H1 (cell line): ENCODE results near the gene PAK6. TPM values are rescaled to one million over a fixed set of nuclear protein-coding genes. Genes with fewer than 3 reads are reported as not detected.

Source experiments
- CTCF ChIA-PET: fragments of 300-600 bp; sonication (Branson Sonifier 250); formaldehyde crosslinking; loops from one replicate; lab custom pipeline; 2021; ENCODE audit not compliant: partially characterized antibody; lab: Charles Lee
- POLR2A ChIA-PET: fragments of 300-600 bp; sonication (Branson Sonifier 250); formaldehyde crosslinking; loops from one replicate; lab custom pipeline; 2021; ENCODE audit warnings: inconsistent platforms; ENCODE audit not compliant: partially characterized antibody; lab: Charles Lee
- DNase-seq, 2 experiments: peaks; one replicate each; pipeline versions ENCODE4 v3.0.0 to v3.0.0-alpha.2; 2010 to 2022; ENCODE audit warnings: low spot score in 2 of 2, low read depth in 1 of 2, mixed read lengths in 1 of 2
- FAIRE-seq: peaks from 2 replicates; lab custom pipeline; 2011; peaks lifted over from hg19 to GRCh38; lab: Jason Lieb, UNC
- H2AFZ ChIP-seq: 2 replicates; pipeline ENCODE4 v1.8.1; 2012; ENCODE audit warnings: low read length, inconsistent platforms
- H2AK5ac ChIP-seq: 2 replicates; pipeline ENCODE4 v1.6.1; 2013; ENCODE audit warnings: low read depth, low read length
- H2BK120ac ChIP-seq: replicated peaks from 2 replicates; pipeline ENCODE3; 2013; ENCODE audit warnings: low read depth, low read length, inconsistent platforms
- H2BK12ac ChIP-seq: 2 replicates; pipeline ENCODE4 v1.6.1; 2013; ENCODE audit warnings: low read depth, low read length
- H2BK15ac ChIP-seq: 2 replicates; pipeline ENCODE4 v1.6.1; 2013; ENCODE audit warnings: low read length
- H2BK20ac ChIP-seq: 2 replicates; pipeline ENCODE4 v1.6.1; 2013; ENCODE audit warnings: low read length
- H2BK5ac ChIP-seq: 2 replicates; pipeline ENCODE4 v1.6.1; 2013; ENCODE audit warnings: low read depth, low read length
- H3K14ac ChIP-seq: 2 replicates; pipeline ENCODE4 v1.6.1; 2013; ENCODE audit warnings: inconsistent platforms; ENCODE audit not compliant: insufficient read length
- H3K18ac ChIP-seq: 2 replicates; pipeline ENCODE4 v1.6.1; 2013; ENCODE audit warnings: low read length; ENCODE audit errors: extremely low read depth
- H3K23ac ChIP-seq: 2 replicates; pipeline ENCODE4 v1.6.1; 2013; ENCODE audit warnings: inconsistent platforms; ENCODE audit not compliant: insufficient read length
- H3K23me2 ChIP-seq: 2 replicates; pipeline ENCODE4 v1.6.1; 2013; ENCODE audit warnings: low read depth, low read length
- H3K27ac ChIP-seq: 2 replicates; pipeline ENCODE4 v1.6.1; 2011; ENCODE audit warnings: low read depth, low read length, inconsistent platforms
- H3K27me3 ChIP-seq, 4 experiments: replicated peaks in 1 of 4; 1 replicate in 1 of 4; 2 replicates in 3 of 4; pipeline versions ENCODE4 v1.6.1 to v1.8.1; 2011 to 2013; ENCODE audit warnings: low read length in 3 of 4, mild to moderate bottlenecking in 3 of 4, inconsistent platforms in 2 of 4, mixed read lengths in 2 of 4, moderate library complexity in 1 of 4; ENCODE audit not compliant: control insufficient read depth in 3 of 4, insufficient read depth in 3 of 4; ENCODE audit errors: extremely low read depth in 1 of 4
- H3K36me3 ChIP-seq, 4 experiments: 2 replicates each; pipeline versions ENCODE4 v1.6.1 to v1.8.1; 2011 to 2013; ENCODE audit warnings: mild to moderate bottlenecking in 4 of 4, low read length in 3 of 4, moderate library complexity in 2 of 4, control low read depth in 1 of 4, inconsistent platforms in 1 of 4; ENCODE audit not compliant: insufficient read depth in 4 of 4, control insufficient read depth in 2 of 4
- H3K4ac ChIP-seq: replicated peaks from 2 replicates; pipeline ENCODE3; 2013; ENCODE audit warnings: low read length, low read depth, mixed read lengths, inconsistent platforms; ENCODE audit not compliant: insufficient read length
- H3K4me1 ChIP-seq, 4 experiments: replicated peaks in 1 of 4; 1 replicate in 1 of 4; 2 replicates in 3 of 4; pipeline versions ENCODE4 v1.6.1 to v1.8.1; 2011 to 2013; ENCODE audit warnings: low read length in 3 of 4, inconsistent platforms in 2 of 4, mixed read lengths in 1 of 4; ENCODE audit not compliant: insufficient read depth in 4 of 4, control insufficient read depth in 3 of 4
- H3K4me2 ChIP-seq, 2 experiments: 2 replicates each; pipeline versions ENCODE4 v1.6.1 to v1.8.1; 2011 to 2013; ENCODE audit warnings: low read depth in 2 of 2, low read length in 2 of 2, control low read depth in 1 of 2, inconsistent platforms in 1 of 2, mild to moderate bottlenecking in 1 of 2; ENCODE audit not compliant: insufficient read depth in 1 of 2
- H3K4me3 ChIP-seq, 4 experiments: fragments of 200-600, 300-600 bp in 1 of 4; sonication (generic), shearing (Covaris generic), sonication (Bioruptor Twin) in 1 of 4; 2 replicates each; pipeline versions ENCODE4 v1.5.1 to v1.8.1; 2011 to 2016; ENCODE audit warnings: low read length in 4 of 4, low read depth in 3 of 4, control low read depth in 2 of 4, inconsistent platforms in 2 of 4, mild to moderate bottlenecking in 2 of 4, mixed read lengths in 1 of 4, moderate library complexity in 1 of 4; ENCODE audit not compliant: insufficient read depth in 2 of 4; ENCODE audit errors: extremely low read depth in 1 of 4
- H3K56ac ChIP-seq: replicated peaks from 2 replicates; pipeline ENCODE3; 2013; ENCODE audit warnings: low read depth, mild to moderate bottlenecking, mixed read lengths, low read length, inconsistent platforms; ENCODE audit not compliant: insufficient read length
- H3K79me1 ChIP-seq: 2 replicates; pipeline ENCODE4 v1.6.1; 2013; ENCODE audit warnings: low read depth, low read length, control low read depth
- H3K79me2 ChIP-seq, 2 experiments: 2 replicates each; pipeline versions ENCODE4 v1.6.1 to v1.8.1; 2012 to 2013; ENCODE audit warnings: low read length in 2 of 2, mild to moderate bottlenecking in 2 of 2, inconsistent platforms in 1 of 2; ENCODE audit not compliant: insufficient read depth in 2 of 2, control insufficient read depth in 1 of 2
- H3K9ac ChIP-seq, 4 experiments: replicated peaks in 1 of 4; 1 replicate in 1 of 4; 2 replicates in 3 of 4; pipeline versions ENCODE4 v1.6.1 to v1.8.1; 2011 to 2013; ENCODE audit warnings: low read depth in 3 of 4, low read length in 3 of 4, control low read depth in 2 of 4, mild to moderate bottlenecking in 2 of 4, moderate library complexity in 2 of 4, inconsistent platforms in 1 of 4; ENCODE audit errors: extremely low read depth in 1 of 4
- H3K9me3 ChIP-seq, 2 experiments: 2 replicates each; pipeline versions ENCODE4 v1.6.1 to v1.8.1; 2012 to 2013; ENCODE audit warnings: mild to moderate bottlenecking in 2 of 2, moderate library complexity in 2 of 2, control low read depth in 1 of 2, inconsistent platforms in 1 of 2, low read depth in 1 of 2, low read length in 1 of 2, mixed read lengths in 1 of 2; ENCODE audit not compliant: insufficient read depth in 2 of 2
- H4K20me1 ChIP-seq, 2 experiments: replicated peaks in 1 of 2; 2 replicates each; pipeline versions ENCODE3 to v1.8.1; 2011 to 2013; ENCODE audit warnings: inconsistent platforms in 2 of 2, low read length in 2 of 2, mild to moderate bottlenecking in 1 of 2; ENCODE audit not compliant: insufficient read depth in 2 of 2, control insufficient read depth in 1 of 2
- H4K5ac ChIP-seq: 2 replicates; pipeline ENCODE4 v1.6.1; 2013; ENCODE audit warnings: low read length, low read depth, mixed read lengths, inconsistent platforms; ENCODE audit not compliant: insufficient read length
- H4K8ac ChIP-seq: 2 replicates; pipeline ENCODE4 v1.8.0; 2013; ENCODE audit warnings: mild to moderate bottlenecking, moderate library complexity, low read length, inconsistent platforms; ENCODE audit not compliant: insufficient read depth; ENCODE audit errors: extremely low read depth
- H4K91ac ChIP-seq: replicated peaks from 2 replicates; pipeline ENCODE3; 2013; ENCODE audit warnings: low read length, mixed read lengths, inconsistent platforms; ENCODE audit not compliant: insufficient read length
- ASH2L ChIP-seq: fragments of 200-600, 300-600 bp; sonication (generic); IDR thresholded peaks from one replicate; pipeline ENCODE4 v1.7.1; 2017; ENCODE audit warnings: low read length
- BACH1 ChIP-seq: IDR thresholded peaks from 2 replicates; pipeline ENCODE4 v1.6.1; 2012; ENCODE audit warnings: low read length, improper control_type of control experiment
- EGR1 ChIP-seq: IDR thresholded peaks from 2 replicates; pipeline ENCODE4 v1.6.1; 2011; ENCODE audit warnings: low read depth, low read length, borderline replicate concordance
- EZH2 ChIP-seq: fragments of 200-600 bp; sonication (generic); IDR thresholded peaks from 2 replicates; pipeline ENCODE4 v1.7.1; 2012; ENCODE audit warnings: low read depth, mild to moderate bottlenecking, moderate library complexity, low read length, inconsistent platforms; ENCODE audit not compliant: severe bottlenecking
- FOSL1 ChIP-seq: IDR thresholded peaks from 2 replicates; pipeline ENCODE4 v1.6.1; 2011; ENCODE audit warnings: mild to moderate bottlenecking, low read depth, low read length, moderate library complexity; ENCODE audit not compliant: insufficient read depth
- HDAC2 ChIP-seq, 2 experiments: fragments of 300-600 bp in 1 of 2; sonication (generic) in 1 of 2; IDR thresholded peaks; 2 replicates each; pipeline ENCODE4 v1.6.1; 2011 to 2012; ENCODE audit warnings: low read depth in 2 of 2, low read length in 2 of 2, mild to moderate bottlenecking in 2 of 2, moderate library complexity in 2 of 2, borderline replicate concordance in 1 of 2, inconsistent platforms in 1 of 2
- MAFK ChIP-seq: IDR thresholded peaks from 2 replicates; pipeline ENCODE4 v1.6.1; 2012; ENCODE audit warnings: low read depth, mild to moderate bottlenecking, improper control_type of control experiment, low read length
- RXRA ChIP-seq: IDR thresholded peaks from 2 replicates; pipeline ENCODE4 v1.6.1; 2011; ENCODE audit warnings: low read depth, mild to moderate bottlenecking, low read length, moderate library complexity; ENCODE audit not compliant: insufficient read depth
- SIRT6 ChIP-seq: IDR thresholded peaks from one replicate; pipeline ENCODE4 v1.7.1; 2012; ENCODE audit warnings: low read length, inconsistent platforms
- SP1 ChIP-seq: IDR thresholded peaks from 2 replicates; pipeline ENCODE4 v1.6.1; 2011; ENCODE audit warnings: low read depth, low read length
- SUZ12 ChIP-seq: fragments of 200-600 bp; sonication (generic); IDR thresholded peaks from 2 replicates; pipeline ENCODE4 v1.6.1; 2012; ENCODE audit warnings: mild to moderate bottlenecking, inconsistent platforms, low read length, moderate library complexity, mixed read lengths
- TAF1 ChIP-seq: IDR thresholded peaks from 2 replicates; pipeline ENCODE4 v1.6.1; 2011; ENCODE audit warnings: mild to moderate bottlenecking, low read depth, low read length
- TCF12 ChIP-seq: IDR thresholded peaks from 2 replicates; pipeline ENCODE4 v1.6.1; 2011; ENCODE audit warnings: low read depth, mild to moderate bottlenecking, low read length
- USF2 ChIP-seq: IDR thresholded peaks from 2 replicates; pipeline ENCODE4 v1.6.1; 2011; ENCODE audit warnings: low read length, improper control_type of control experiment
- WGBS, 2 experiments: shearing (Covaris generic) in 1 of 2; methylation state at CpG; one replicate each; pipeline versions ENCODE4 v1.1.6 to v1.1.7; 2013 to 2015; ENCODE audit warnings: low lambda C conversion rate in 2 of 2, mixed read lengths in 2 of 2, inconsistent platforms in 1 of 2, low coverage in 1 of 2, missing lambda C conversion rate in 1 of 2; ENCODE audit not compliant: insufficient replicate concordance in 2 of 2, insufficient coverage in 1 of 2, insufficient read length in 1 of 2; ENCODE audit errors: extremely low coverage in 1 of 2, missing lambda C conversion rate in 1 of 2; 5-methylcytosine and 5-hydroxymethylcytosine counted together
- polyA plus RNA-seq, 7 experiments: library from polyadenylated mRNA; depleted of rRNA in 3 of 7; stranded (reverse) in 5 of 7; unstranded in 2 of 7; fragments of >200 nt in 5 of 7; fragments of 200-250 nt in 2 of 7; gene quantifications; 1 replicate in 5 of 7; 2 replicates in 1 of 7; 4 replicates in 1 of 7; pipeline versions ENCODE4 v1.2.1 to v1.2.3, GENCODE V29; 2011 to 2013; ENCODE audit warnings: missing spikeins in 2 of 7, mixed read lengths in 2 of 7
- total RNA-seq: library from RNA; stranded (reverse); fragmentation: NEBNext Ultra II Directional; extraction: Animal tissue kit (Norgen Biotek cat#: 25700); gene quantifications from 2 replicates; pipeline ENCODE4 v1.2.1, GENCODE V29; 2021

The PAK6 gene
- total and polyA plus RNA-seq, 2 of the 8 experiments (the other 6 are each of a cell fraction or from before 2014, with no cell fraction given): 6.9 to 9.4 TPM

DNA sequence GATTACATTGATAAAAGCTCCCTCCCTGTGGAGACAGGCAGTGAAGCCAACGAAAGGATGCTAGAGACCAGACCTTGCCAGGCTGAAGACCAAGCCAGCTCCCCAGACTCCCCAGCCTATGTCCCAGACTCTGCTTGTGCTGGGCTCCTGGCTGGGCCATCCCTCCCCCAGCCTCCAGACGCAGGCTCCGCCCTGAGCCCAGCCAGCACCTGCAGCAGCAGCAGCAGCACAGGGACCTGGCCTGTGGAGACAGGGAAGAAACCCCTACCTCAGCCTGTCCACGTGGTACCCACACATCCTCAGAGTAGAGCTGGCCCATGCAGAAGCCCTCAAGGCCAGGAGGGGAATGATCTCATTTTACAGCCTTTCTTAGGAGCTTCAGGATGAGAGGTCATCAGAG, 30.7 kb downstream of the PAK6 start:
- Histone ChIP-seq H2BK120ac (no peak overlapping the region), H3K79me2 (no peaks in the 10 kb centered on the region), H3K23ac (no peak overlapping the region), H3K4me1 (peaks cover 0 to 4% (median under 1%) of the 10 kb centered on the region in 4 experiments; a peak in 5 of 7 replicates), H3K27ac (no peak overlapping the region), H4K91ac (no peak overlapping the region), H2BK20ac (no peak overlapping the region), H3K18ac (no peak overlapping the region), H3K4me3 (no peak overlapping the region), H3K9ac (no peak overlapping the region), H3K4ac (no peak overlapping the region), H3K56ac (no peak overlapping the region), H2AK5ac (no peak overlapping the region), H3K4me2 (no peak overlapping the region), H2AFZ (no peak overlapping the region), H3K9me3 (no peaks in the 10 kb centered on the region), H2BK5ac (no peak overlapping the region), H2BK15ac (no peak overlapping the region), H3K36me3 (peaks cover 0 to 6% (median 0%) of the 10 kb centered on the region in 4 experiments; a peak in 2 of 8 replicates), H4K20me1 (no peaks in the 10 kb centered on the region), H4K5ac (no peak overlapping the region), H2BK12ac (0 out of 2 replicates have a peak overlapping the region, but pooled peaks have one; percentile 9), H3K14ac (no peak overlapping the region), H3K27me3 (no peaks in the 10 kb centered on the region), H3K79me1 (no peaks in the 10 kb centered on the region), H4K8ac (no peak overlapping the region), H3K23me2 (no peaks in the 10 kb centered on the region)
- 78% methylated on average over 4 of the region's 4 CpGs; no CpG with 5 or more reads in 1 of the 2 experiments for WGBS, 2 experiments
- CTCF ChIA-PET: interaction anchor here (0.7 to 46.3 kb wide), 8 partner anchors 3 to 224 kb away, joined by 3 to 1340 read pairs (median 268); partner anchors contain the start of genes BMF, INAFM2, PAK6 and PLCB2
- POLR2A ChIA-PET: interaction anchor here (0.8 to 1.0 kb wide), 2 partner anchors 9 to 14 kb away, joined by 4 read pairs; no protein-coding TSS in a partner anchor
- FAIRE-seq (no peak), DNase-seq (no peak)
- TF ChIP-seq EGR1: no peak
- no peak for TF ChIP-seq TCF12
- no peak for TF ChIP-seq MAFK
- TF ChIP-seq SUZ12: no peak
- no peak for TF ChIP-seq USF2
- no peak for TF ChIP-seq ASH2L
- no peak for TF ChIP-seq SIRT6
- no peak for TF ChIP-seq HDAC2 (IDR thresholded peaks at IDR 0.05; ENCODE audit: borderline replicate concordance in 1 of 2, low read depth in 2 of 2, low read length in 2 of 2)
- no peak for TF ChIP-seq TAF1
- no peak for TF ChIP-seq EZH2
- no peak for TF ChIP-seq SP1
- TF ChIP-seq FOSL1: no peak
- no peak for TF ChIP-seq BACH1
- TF ChIP-seq RXRA: no peak
